PC-9 (cell line): ENCODE results near the gene CD180. TPM values are rescaled to one million over a fixed set of nuclear protein-coding genes. Genes with fewer than 3 reads are reported as not detected.

Experiments
- BruUV-seq: library from RNA; stranded (reverse); fragments of 400-500 nt; replicated peaks from 2 replicates; lab custom pipeline; 2021; lab: Mats Ljungman, UMichigan
- CTCF ChIA-PET: fragments of 300-600 bp; sonication (Branson Sonifier 250); formaldehyde crosslinking; loops from one replicate; lab custom pipeline; 2022; ENCODE audit warnings: antibody characterized with exemption; lab: Charles Lee
- POLR2A ChIA-PET: fragments of 300-600 bp; sonication (Branson Sonifier 250); formaldehyde crosslinking; loops from one replicate; lab custom pipeline; 2022; ENCODE audit warnings: antibody characterized with exemption; ENCODE audit not compliant: unreplicated experiment; lab: Charles Lee
- DNase-seq, 2 experiments: peaks; one replicate each; pipeline versions ENCODE4 v3.0.0 to v3.0.0-alpha.2; 2015 to 2022; ENCODE audit warnings: mixed read lengths in 1 of 2
- H2AFZ ChIP-seq: fragments of 200-600 bp; sonication (generic); 2 replicates; pipeline ENCODE4 v1.8.1; 2017; ENCODE audit warnings: antibody characterized with exemption
- H3F3A ChIP-seq: fragments of 200-600 bp; sonication (generic); 2 replicates; pipeline ENCODE4 v1.8.1; 2017; ENCODE audit warnings: antibody characterized with exemption, mild to moderate bottlenecking, low read depth; ENCODE audit not compliant: insufficient read depth
- H3K27ac ChIP-seq: fragments of 200-600 bp; sonication (generic); 2 replicates; pipeline ENCODE4 v1.6.1; 2016; ENCODE audit warnings: mixed run types
- H3K27me3 ChIP-seq: fragments of 200-600 bp; sonication (generic); 2 replicates; pipeline ENCODE4 v1.6.1; 2016; ENCODE audit warnings: low read depth, mixed run types; ENCODE audit not compliant: insufficient read depth
- H3K36me3 ChIP-seq: fragments of 200-600 bp; sonication (generic); 2 replicates; pipeline ENCODE4 v1.6.1; 2016; ENCODE audit warnings: low read depth, mixed run types
- H3K4me1 ChIP-seq: fragments of 200-600 bp; sonication (generic); replicated peaks from 2 replicates; pipeline ENCODE4 v1.6.1; 2016; ENCODE audit warnings: mixed run types; ENCODE audit not compliant: insufficient read depth
- H3K4me2 ChIP-seq: fragments of 200-600 bp; sonication (generic); 2 replicates; pipeline ENCODE4 v1.6.1; 2017; ENCODE audit warnings: mixed run types
- H3K4me3 ChIP-seq: fragments of 200-600 bp; sonication (generic); 2 replicates; pipeline ENCODE4 v1.6.1; 2016; ENCODE audit warnings: mixed run types
- H3K79me2 ChIP-seq: fragments of 200-600 bp; sonication (generic); 2 replicates; pipeline ENCODE4 v1.6.1; 2017; ENCODE audit warnings: low read depth, mixed run types
- H3K9me2 ChIP-seq: fragments of 200-600 bp; sonication (generic); 2 replicates; pipeline ENCODE4 v1.8.1; 2017; ENCODE audit warnings: mild to moderate bottlenecking; ENCODE audit not compliant: insufficient read depth
- H3K9me3 ChIP-seq: fragments of 200-600 bp; sonication (generic); 2 replicates; pipeline ENCODE4 v1.8.1; 2016; ENCODE audit warnings: low read depth; ENCODE audit not compliant: insufficient read depth
- H4K20me1 ChIP-seq: fragments of 200-600 bp; sonication (generic); 2 replicates; pipeline ENCODE4 v1.8.1; 2017; ENCODE audit not compliant: insufficient read depth
- CTCF ChIP-seq: fragments of 200-600 bp; sonication (generic); conservative IDR thresholded peaks from 2 replicates; pipeline ENCODE4 v1.6.1; 2017; ENCODE audit warnings: mixed run types, antibody characterized with exemption, mild to moderate bottlenecking, moderate library complexity
- EZH2 ChIP-seq: fragments of 200-600 bp; sonication (generic); IDR thresholded peaks from 2 replicates; pipeline ENCODE4 v1.8.0; 2017; ENCODE audit warnings: antibody characterized with exemption, low read depth
- intact Hi-C: fragments of 100-400 bp; cut with micrococcal nuclease; formaldehyde crosslinking; loops from one replicate; pipeline ENCODE4 v1.10.0; 2022; ENCODE audit not compliant: unreplicated experiment
- total RNA-seq: library from RNA; stranded (reverse); gene quantifications from 2 replicates; pipeline ENCODE4 v1.2.3, GENCODE V29; 2021

The CD180 gene
- total RNA-seq, 1 experiment from 2014 or later = not detected

GRCh38 chr5:67143549-67143948 lies 53.0 kb downstream of the CD180 start:
- Histone ChIP-seq H3F3A (no peaks in the 10 kb centered on the region), H3K79me2 (no peaks in the 10 kb centered on the region), H3K4me3 (no peak overlapping the region), H3K27me3 (no peaks in the 10 kb centered on the region), H3K36me3 (peaks cover 6% of the 10 kb centered on the region), H4K20me1 (no peaks in the 10 kb centered on the region), H3K27ac (no peak overlapping the region), H3K4me2 (no peak overlapping the region), H3K9me3 (no peaks in the 10 kb centered on the region), H3K9me2 (no peaks in the 10 kb centered on the region), H2AFZ (no peak overlapping the region), H3K4me1 (no peaks in the 10 kb centered on the region)
- intact Hi-C loops = no loop called here
- BruUV-seq = no TSS peak
- ChIA-PET CTCF (no interaction called here), POLR2A (interaction anchor here (0.6 kb wide), 1 partner anchor 587 kb away, joined by 4 read pairs; no protein-coding TSS in a partner anchor)
- TF ChIP-seq EZH2 = no peak
- no peak for TF ChIP-seq CTCF
- DNase-seq = no peak

GRCh38 chr5:67142816-67143215 lies 53.8 kb downstream of the CD180 start:
- H3F3A ChIP-seq = no peaks in the 10 kb centered on the region
- H3K4me2 ChIP-seq = no peak overlapping the region
- no peaks in the 10 kb centered on the region for H3K4me1 ChIP-seq
- H2AFZ ChIP-seq = no peak overlapping the region
- no peaks in the 10 kb centered on the region for H4K20me1 ChIP-seq
- H3K36me3 ChIP-seq = peaks cover 6% of the 10 kb centered on the region
- TF ChIP-seq CTCF (no peak), EZH2 (no peak)
- H3K9me2 ChIP-seq = no peaks in the 10 kb centered on the region
- no peak overlapping the region for H3K27ac ChIP-seq
- intact Hi-C loops = no loop called here
- POLR2A ChIA-PET = no interaction called here
- H3K9me3 ChIP-seq = no peaks in the 10 kb centered on the region
- H3K27me3 ChIP-seq = no peaks in the 10 kb centered on the region
- no peaks in the 10 kb centered on the region for H3K79me2 ChIP-seq
- no TSS peak for BruUV-seq
- CTCF ChIA-PET = no interaction called here
- H3K4me3 ChIP-seq = no peak overlapping the region
- no peak for DNase-seq

GRCh38 chr5:67141644-67142043 lies 55.0 kb downstream of the CD180 start:
- intact Hi-C loops = no loop called here
- CTCF ChIA-PET = no interaction called here

More at GRCh38 chr5:67141644-67142043, 55.0 kb downstream of the CD180 start:
- no TSS peak for BruUV-seq
- Histone ChIP-seq H2AFZ (no peak overlapping the region), H3K9me2 (no peaks in the 10 kb centered on the region), H3K9me3 (no peaks in the 10 kb centered on the region), H4K20me1 (no peaks in the 10 kb centered on the region), H3K4me2 (no peak overlapping the region), H3K4me1 (no peaks in the 10 kb centered on the region), H3K79me2 (no peaks in the 10 kb centered on the region), H3K27me3 (no peaks in the 10 kb centered on the region), H3K36me3 (peaks cover 9% of the 10 kb centered on the region), H3K27ac (no peak overlapping the region), H3F3A (no peaks in the 10 kb centered on the region), H3K4me3 (no peak overlapping the region)
- POLR2A ChIA-PET = no interaction called here
- TF ChIP-seq CTCF (no peak), EZH2 (no peak)
- no peak for DNase-seq
